GM19239 (cell line): Measurements from ENCODE around the gene SPSB1.

ENCODE experiments used
- DNase-seq: peaks from one replicate; pipeline ENCODE4 v3.0.0; 2011; ENCODE audit warnings: low spot score; ENCODE audit not compliant: insufficient read length
- FAIRE-seq: peaks from 2 replicates; lab custom pipeline; 2011; peaks lifted over from hg19 to GRCh38; lab: Jason Lieb, UNC

Gene SPSB1

GRCh38 chr1:9404117-9404914 lies 111.6 kb downstream of the SPSB1 start:
- DNase-seq (no peak), FAIRE-seq (no peak)

GRCh38 chr1:9406111-9406510 lies 113.4 kb downstream of the SPSB1 start:
- FAIRE-seq, result peak; percentile 40
- DNase-seq, result no peak

- peak; percentile 82 for FAIRE-seq
Observed at GRCh38 chr1:9410737-9411297, 118.1 kb downstream of the SPSB1 start.

GRCh38 chr1:9413071-9413876 lies 120.6 kb downstream of the SPSB1 start:
- DNase-seq (peak; percentile 88), FAIRE-seq (peak; percentile 100)

More at GRCh38 chr1:9410737-9411297, 118.1 kb downstream of the SPSB1 start:
- DNase-seq, result no peak

GRCh38 chr1:9413877-9414213 lies 121.2 kb downstream of the SPSB1 start:
- FAIRE-seq (no peak), DNase-seq (no peak)

GRCh38 chr1:9416506-9416905 lies 123.8 kb downstream of the SPSB1 start:
- DNase-seq (no peak), FAIRE-seq (no peak)

GRCh38 chr1:9416918-9417500 lies 124.3 kb downstream of the SPSB1 start:
- DNase-seq (no peak), FAIRE-seq (no peak)

GRCh38 chr1:9417695-9418094 lies 125.0 kb downstream of the SPSB1 start:
- FAIRE-seq (no peak), DNase-seq (no peak)

- DNase-seq, result no peak
- FAIRE-seq, result no peak
Observed at GRCh38 chr1:9418851-9419250, 126.2 kb downstream of the SPSB1 start.
